ENCODE measurements around the gene INPP4B.

INPP4B gene

GRCh38 chr4:142329313-142329712 is 516.8 kb downstream of the INPP4B start:
- no peak for DNase-seq

- no peak for DNase-seq
Observed at GRCh38 chr4:142326181-142326580, 519.9 kb downstream of the INPP4B start.

- no peak for DNase-seq
Observed at GRCh38 chr4:142324572-142324971, 521.5 kb downstream of the INPP4B start.

- no peak for DNase-seq
Observed at GRCh38 chr4:142322996-142323395, 523.1 kb downstream of the INPP4B start.

GRCh38 chr4:142318280-142318679 is 527.8 kb downstream of the INPP4B start:
- no peak for DNase-seq

GRCh38 chr4:142316913-142317312 is 529.2 kb downstream of the INPP4B start:
- no peak for DNase-seq

GRCh38 chr4:142316025-142316424 is 530.1 kb downstream of the INPP4B start:
- DNase-seq, result no peak

GRCh38 chr4:142314686-142315085 is 531.4 kb downstream of the INPP4B start:
- no peak for DNase-seq

- DNase-seq, result no peak
Observed at GRCh38 chr4:142314247-142314646, 531.9 kb downstream of the INPP4B start.

- no peak for DNase-seq
Observed at GRCh38 chr4:142312391-142312790, 533.7 kb downstream of the INPP4B start.

GRCh38 chr4:142311916-142312315 is 534.2 kb downstream of the INPP4B start:
- DNase-seq, result no peak

GRCh38 chr4:142309772-142310171 is 536.3 kb downstream of the INPP4B start:
- no peak for DNase-seq

GRCh38 chr4:142307857-142308256 is 538.2 kb downstream of the INPP4B start:
- DNase-seq, result no peak

GRCh38 chr4:142297313-142297712 is 548.8 kb downstream of the INPP4B start:
- no peak for DNase-seq

- no peak for DNase-seq
Observed at GRCh38 chr4:142293536-142293935, 552.6 kb downstream of the INPP4B start.

- no peak for DNase-seq
Observed at GRCh38 chr4:142292231-142292630, 553.9 kb downstream of the INPP4B start.

GRCh38 chr4:142291299-142292050 is 554.6 kb downstream of the INPP4B start:
- DNase-seq, result no peak

GRCh38 chr4:142287371-142287770 is 558.7 kb downstream of the INPP4B start:
- DNase-seq, result no peak

- DNase-seq, result no peak
Observed at GRCh38 chr4:142285222-142285583, 560.9 kb downstream of the INPP4B start.

- no peak for DNase-seq
Observed at GRCh38 chr4:142284402-142285221, 561.5 kb downstream of the INPP4B start.

GRCh38 chr4:142282870-142283431 is 563.1 kb downstream of the INPP4B start:
- DNase-seq, result no peak

- DNase-seq, result no peak
Observed at GRCh38 chr4:142281999-142282398, 564.1 kb downstream of the INPP4B start.

GRCh38 chr4:142278663-142279062 is 567.4 kb downstream of the INPP4B start:
- DNase-seq, result no peak

GRCh38 chr4:142278171-142278570 is 567.9 kb downstream of the INPP4B start:
- no peak for DNase-seq
